Esophagus squamous epithelium (tissue), 4 donors: ENCODE measurements around the gene GRIK4.

Experiments
- POLR2A ChIP-seq, 4 donors: fragments of 450-650 bp; IDR thresholded peaks; one replicate each; pipeline ENCODE4 v1.6.1; 2017; ENCODE audit warnings: antibody characterized with exemption in 4 of 4, mild to moderate bottlenecking in 4 of 4, moderate library complexity in 3 of 4
- TF ChIP-seq, protein P1 (sequence below), 6 experiments: fragments of 450-650 bp in 4 of 6; fragments of 200-600 bp in 2 of 6; sonication (generic) in 2 of 6; IDR thresholded peaks; one replicate each; pipeline ENCODE4 v1.5.1; 2016 to 2019; ENCODE audit warnings: antibody characterized with exemption in 6 of 6, mild to moderate bottlenecking in 4 of 6, moderate library complexity in 4 of 6

DNA sequence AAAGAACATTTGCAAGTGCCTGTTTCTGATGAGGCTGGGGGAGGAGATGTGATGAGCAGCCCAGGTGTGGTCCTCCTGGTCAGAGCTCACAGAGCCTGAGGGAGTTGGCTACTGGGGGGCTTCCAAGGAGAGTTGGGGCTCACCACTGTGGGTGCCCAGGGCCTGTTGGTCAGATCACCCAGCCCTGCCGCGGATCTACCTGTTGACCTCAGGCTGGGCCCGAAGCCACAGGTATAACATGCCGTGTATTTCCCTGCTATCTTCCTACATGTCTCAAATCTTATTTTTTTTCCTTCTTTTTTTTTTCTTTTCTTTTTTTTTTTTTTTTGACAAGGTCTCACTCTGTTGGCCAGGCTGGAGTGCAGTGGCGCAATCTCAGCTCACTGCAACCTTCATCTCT, 312.7 kb downstream of the GRIK4 start:
- TF ChIP-seq POLR2A (IDR thresholded peaks at IDR 0.05) = no peak
- TF ChIP-seq, protein P1, sequence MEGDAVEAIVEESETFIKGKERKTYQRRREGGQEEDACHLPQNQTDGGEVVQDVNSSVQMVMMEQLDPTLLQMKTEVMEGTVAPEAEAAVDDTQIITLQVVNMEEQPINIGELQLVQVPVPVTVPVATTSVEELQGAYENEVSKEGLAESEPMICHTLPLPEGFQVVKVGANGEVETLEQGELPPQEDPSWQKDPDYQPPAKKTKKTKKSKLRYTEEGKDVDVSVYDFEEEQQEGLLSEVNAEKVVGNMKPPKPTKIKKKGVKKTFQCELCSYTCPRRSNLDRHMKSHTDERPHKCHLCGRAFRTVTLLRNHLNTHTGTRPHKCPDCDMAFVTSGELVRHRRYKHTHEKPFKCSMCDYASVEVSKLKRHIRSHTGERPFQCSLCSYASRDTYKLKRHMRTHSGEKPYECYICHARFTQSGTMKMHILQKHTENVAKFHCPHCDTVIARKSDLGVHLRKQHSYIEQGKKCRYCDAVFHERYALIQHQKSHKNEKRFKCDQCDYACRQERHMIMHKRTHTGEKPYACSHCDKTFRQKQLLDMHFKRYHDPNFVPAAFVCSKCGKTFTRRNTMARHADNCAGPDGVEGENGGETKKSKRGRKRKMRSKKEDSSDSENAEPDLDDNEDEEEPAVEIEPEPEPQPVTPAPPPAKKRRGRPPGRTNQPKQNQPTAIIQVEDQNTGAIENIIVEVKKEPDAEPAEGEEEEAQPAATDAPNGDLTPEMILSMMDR (IDR thresholded peaks at IDR 0.05) = no peak
